Measurements from ENCODE around the gene MED16. TPM values are rescaled to one million over a fixed set of nuclear protein-coding genes. Genes with fewer than 3 reads are reported as not detected.

Gene MED16
- total RNA-seq, 1 experiment from 2014 or later: 25.9 TPM

DNA sequence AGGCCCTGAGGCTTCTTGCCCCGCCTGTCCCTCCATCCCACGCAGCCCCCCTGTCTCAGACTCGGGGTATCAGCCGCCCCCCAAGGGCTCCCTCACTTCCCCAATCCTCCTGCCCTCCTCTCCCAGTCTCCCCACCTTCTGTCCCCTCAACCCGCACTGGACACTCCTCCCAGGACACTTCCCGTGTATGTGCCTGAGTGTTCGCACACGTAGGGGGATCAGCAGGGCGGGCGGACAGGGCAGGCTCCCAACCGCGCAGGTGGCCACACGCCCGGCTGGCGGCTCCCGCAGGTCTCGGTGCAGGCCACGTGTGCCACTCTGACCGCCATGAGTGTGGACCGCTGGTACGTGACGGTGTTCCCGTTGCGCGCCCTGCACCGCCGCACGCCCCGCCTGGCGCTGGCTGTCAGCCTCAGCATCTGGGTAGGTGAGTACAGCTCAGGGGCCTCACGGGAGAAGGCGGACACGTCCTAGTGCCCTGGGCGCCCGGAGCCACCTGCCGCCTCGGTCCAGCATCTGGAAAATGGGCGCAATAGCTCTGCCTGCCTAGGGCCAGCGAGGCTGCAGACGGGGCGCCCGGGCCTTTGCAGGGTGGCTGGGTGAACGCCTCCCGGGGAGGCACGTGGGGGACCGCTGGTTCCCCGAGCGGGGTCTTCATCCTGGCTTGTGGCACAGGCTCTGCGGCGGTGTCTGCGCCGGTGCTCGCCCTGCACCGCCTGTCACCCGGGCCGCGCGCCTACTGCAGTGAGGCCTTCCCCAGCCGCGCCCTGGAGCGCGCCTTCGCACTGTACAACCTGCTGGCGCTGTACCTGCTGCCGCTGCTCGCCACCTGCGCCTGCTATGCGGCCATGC, 26.4 kb upstream of the MED16 start:
- no peaks in the 10 kb centered on the region for H3K9me2 ChIP-seq (replicated peaks; ENCODE audit: low read length)
- TF ChIP-seq, protein P1, sequence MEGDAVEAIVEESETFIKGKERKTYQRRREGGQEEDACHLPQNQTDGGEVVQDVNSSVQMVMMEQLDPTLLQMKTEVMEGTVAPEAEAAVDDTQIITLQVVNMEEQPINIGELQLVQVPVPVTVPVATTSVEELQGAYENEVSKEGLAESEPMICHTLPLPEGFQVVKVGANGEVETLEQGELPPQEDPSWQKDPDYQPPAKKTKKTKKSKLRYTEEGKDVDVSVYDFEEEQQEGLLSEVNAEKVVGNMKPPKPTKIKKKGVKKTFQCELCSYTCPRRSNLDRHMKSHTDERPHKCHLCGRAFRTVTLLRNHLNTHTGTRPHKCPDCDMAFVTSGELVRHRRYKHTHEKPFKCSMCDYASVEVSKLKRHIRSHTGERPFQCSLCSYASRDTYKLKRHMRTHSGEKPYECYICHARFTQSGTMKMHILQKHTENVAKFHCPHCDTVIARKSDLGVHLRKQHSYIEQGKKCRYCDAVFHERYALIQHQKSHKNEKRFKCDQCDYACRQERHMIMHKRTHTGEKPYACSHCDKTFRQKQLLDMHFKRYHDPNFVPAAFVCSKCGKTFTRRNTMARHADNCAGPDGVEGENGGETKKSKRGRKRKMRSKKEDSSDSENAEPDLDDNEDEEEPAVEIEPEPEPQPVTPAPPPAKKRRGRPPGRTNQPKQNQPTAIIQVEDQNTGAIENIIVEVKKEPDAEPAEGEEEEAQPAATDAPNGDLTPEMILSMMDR (conservative IDR thresholded peaks at IDR 0.05; ENCODE audit: low read depth, low read length): no peak
- TF ChIP-seq EZH2 (IDR thresholded peaks at IDR 0.05; ENCODE audit: low read length, unreplicated experiment) (no peak), EZH2phosphoT487 (IDR thresholded peaks at IDR 0.05; ENCODE audit: borderline replicate concordance, low read length) (peak; percentile 87)
- 0 out of 2 replicates have a peak overlapping the region, but pooled peaks have one; percentile 38 for H2AFZ ChIP-seq (ENCODE audit: low read length)
- H3K79me2 ChIP-seq (ENCODE audit: low read length): no peaks in the 10 kb centered on the region
- H4K20me1 ChIP-seq (ENCODE audit: low read length): no peaks in the 10 kb centered on the region
- DNase-seq (peak; percentile 38), ATAC-seq (peak; percentile 44)
- ChIA-PET POLR2A (ENCODE audit: unreplicated experiment) (no interaction called here), CTCF (no interaction called here)
- H3K36me3 ChIP-seq (ENCODE audit: low read depth, low read length): no peaks in the 10 kb centered on the region
- no peaks in the 10 kb centered on the region for H3K9me3 ChIP-seq (ENCODE audit: low read length)
- no peak overlapping the region for H3K9ac ChIP-seq (ENCODE audit: low read length)
- peak overlapping the region; percentile 70 for H3K4me2 ChIP-seq (ENCODE audit: low read length)
- H3F3A ChIP-seq (ENCODE audit: low read length, unreplicated experiment): no peaks in the 10 kb centered on the region
- H3K27ac ChIP-seq (ENCODE audit: low read length): no peak overlapping the region
- H3K4me3 ChIP-seq (ENCODE audit: low read length): peak overlapping the region; percentile 61
- H3K27me3 ChIP-seq (ENCODE audit: low read length): peaks cover 7% of the 10 kb centered on the region; the same call in 1 of the 2 replicates
- BruUV-seq (replicated peaks): no TSS peak
- intact Hi-C loops (cut with micrococcal nuclease): no loop called here
- peaks cover 4% of the 10 kb centered on the region; the same call in 1 of the 2 replicates for H3K4me1 ChIP-seq (ENCODE audit: insufficient read depth, low read length)

DNA sequence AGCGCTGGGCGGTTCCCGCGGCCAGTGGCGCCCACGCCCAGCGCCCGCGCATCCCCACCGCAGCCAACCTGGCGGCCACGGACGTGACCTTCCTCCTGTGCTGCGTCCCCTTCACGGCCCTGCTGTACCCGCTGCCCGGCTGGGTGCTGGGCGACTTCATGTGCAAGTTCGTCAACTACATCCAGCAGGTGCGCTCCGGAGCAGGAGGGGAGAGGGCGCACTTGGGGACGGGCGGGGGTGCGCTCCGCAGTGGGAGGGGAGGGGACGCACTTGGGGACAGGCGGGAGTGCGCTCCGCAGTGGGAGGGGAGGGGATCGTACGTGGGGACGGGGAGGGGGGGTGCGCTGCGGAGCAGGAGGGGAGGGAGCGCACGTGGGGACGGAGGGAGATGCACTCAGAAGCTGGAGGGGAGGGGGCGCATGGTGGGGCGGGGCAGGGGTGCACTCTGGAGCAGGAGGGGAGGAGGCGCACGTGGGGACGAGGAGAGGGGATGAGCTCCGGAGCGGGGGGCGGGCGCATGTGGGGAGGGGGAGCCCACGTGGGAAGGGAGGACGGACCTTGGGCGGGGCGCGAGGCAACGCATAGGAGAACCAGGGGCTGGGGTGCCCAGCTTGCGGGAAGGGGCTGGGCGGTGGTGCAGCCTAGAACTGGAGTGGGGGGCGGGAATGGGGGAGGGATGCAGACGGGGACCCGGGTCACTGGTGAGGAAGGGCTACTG, 25.7 kb upstream of the MED16 start:
- H3K9ac ChIP-seq (ENCODE audit: low read length): no peak overlapping the region
- intact Hi-C loops (cut with micrococcal nuclease): no loop called here
- no peaks in the 10 kb centered on the region for H3F3A ChIP-seq (ENCODE audit: low read length, unreplicated experiment)
- CTCF ChIA-PET: no interaction called here
- TF ChIP-seq EZH2phosphoT487 (IDR thresholded peaks at IDR 0.05; ENCODE audit: borderline replicate concordance, low read length): no peak
- no peaks in the 10 kb centered on the region for H3K9me3 ChIP-seq (ENCODE audit: low read length)
- H3K4me2 ChIP-seq (ENCODE audit: low read length): peak overlapping the region; percentile 78
- DNase-seq (peak; percentile 19), ATAC-seq (no peak)
- H2AFZ ChIP-seq (ENCODE audit: low read length): no peak overlapping the region
- H3K79me2 ChIP-seq (ENCODE audit: low read length): no peaks in the 10 kb centered on the region
- peak overlapping the region; percentile 61 for H3K4me3 ChIP-seq (ENCODE audit: low read length)
- no TSS peak for BruUV-seq (replicated peaks)
- H3K36me3 ChIP-seq (ENCODE audit: low read depth, low read length): no peaks in the 10 kb centered on the region
- H3K27ac ChIP-seq (ENCODE audit: low read length): no peak overlapping the region
- H4K20me1 ChIP-seq (ENCODE audit: low read length): no peaks in the 10 kb centered on the region
- H3K9me2 ChIP-seq (replicated peaks; ENCODE audit: low read length): no peaks in the 10 kb centered on the region
- POLR2A ChIA-PET (ENCODE audit: unreplicated experiment): no interaction called here
- peaks cover 7% of the 10 kb centered on the region; the same call in 1 of the 2 replicates for H3K27me3 ChIP-seq (ENCODE audit: low read length)
- peaks cover 4% of the 10 kb centered on the region; the same call in 1 of the 2 replicates for H3K4me1 ChIP-seq (ENCODE audit: insufficient read depth, low read length)

DNA sequence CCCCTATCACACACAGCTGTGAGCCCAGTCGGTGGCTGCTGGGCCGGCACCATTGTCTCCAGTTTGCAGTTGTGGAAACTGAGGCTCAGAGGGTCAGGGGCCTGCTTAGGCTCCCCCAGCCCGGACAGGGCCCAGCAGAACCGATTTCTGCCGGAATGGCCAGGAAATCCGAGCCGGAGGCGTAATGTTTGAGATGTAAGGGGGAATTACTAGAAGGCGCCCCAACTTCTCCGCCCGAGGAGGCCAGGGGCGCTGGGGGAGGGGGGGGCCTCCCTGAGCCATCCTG, 25.1 kb upstream of the MED16 start:
- intact Hi-C loops (cut with micrococcal nuclease): no loop called here
- Histone ChIP-seq H3K4me1 (ENCODE audit: insufficient read depth, low read length) (peaks cover 4% of the 10 kb centered on the region; the same call in 1 of the 2 replicates), H3K4me3 (ENCODE audit: low read length) (peak overlapping the region; percentile 35), H3K9me2 (replicated peaks; ENCODE audit: low read length) (no peaks in the 10 kb centered on the region), H3K4me2 (ENCODE audit: low read length) (peak overlapping the region; percentile 78), H2AFZ (ENCODE audit: low read length) (no peak overlapping the region), H3K27ac (ENCODE audit: low read length) (no peak overlapping the region), H3K36me3 (ENCODE audit: low read depth, low read length) (no peaks in the 10 kb centered on the region), H3K79me2 (ENCODE audit: low read length) (no peaks in the 10 kb centered on the region), H4K20me1 (ENCODE audit: low read length) (no peaks in the 10 kb centered on the region), H3K27me3 (ENCODE audit: low read length) (peaks cover 7% of the 10 kb centered on the region; the same call in 1 of the 2 replicates), H3K9me3 (ENCODE audit: low read length) (no peaks in the 10 kb centered on the region), H3K9ac (ENCODE audit: low read length) (no peak overlapping the region), H3F3A (ENCODE audit: low read length, unreplicated experiment) (no peaks in the 10 kb centered on the region)
- POLR2A ChIA-PET (ENCODE audit: unreplicated experiment): no interaction called here
- BruUV-seq (replicated peaks): no TSS peak
- DNase-seq (no peak), ATAC-seq (no peak)
- TF ChIP-seq EZH2 (IDR thresholded peaks at IDR 0.05; ENCODE audit: low read length, unreplicated experiment): no peak
- TF ChIP-seq, protein P1 (conservative IDR thresholded peaks at IDR 0.05; ENCODE audit: low read depth, low read length): no peak
- TF ChIP-seq EZH2phosphoT487 (IDR thresholded peaks at IDR 0.05; ENCODE audit: borderline replicate concordance, low read length): no peak
- CTCF ChIA-PET: no interaction called here
